SK-N-MC (cell line): ENCODE measurements around the gene PTK7.

Experiments
- DNase-seq: peaks from one replicate; pipeline ENCODE4 v3.0.0-alpha.2; 2011; ENCODE audit warnings: low read depth, low spot score
- H3K27ac ChIP-seq: fragments of 200-600 bp; sonication (generic); 2 replicates; pipeline ENCODE4 v1.5.1; 2016; ENCODE audit warnings: mixed run types
- H3K36me3 ChIP-seq: fragments of 200-600 bp; sonication (generic); 2 replicates; pipeline ENCODE4 v1.6.1; 2017; ENCODE audit warnings: antibody characterized with exemption, low read length, mixed read lengths; ENCODE audit not compliant: insufficient read depth
- H3K4me3 ChIP-seq: fragments of 200-600 bp; sonication (generic); 2 replicates; pipeline ENCODE4 v1.5.1; 2016
- H3K9ac ChIP-seq: fragments of 200-600 bp; sonication (generic); 2 replicates; pipeline ENCODE4 v1.8.0; 2017; ENCODE audit warnings: mixed run types, mixed read lengths; ENCODE audit not compliant: insufficient read length
- H3K9me3 ChIP-seq: fragments of 200-600 bp; sonication (generic); 2 replicates; pipeline ENCODE4 v1.6.1; 2017; ENCODE audit warnings: low read depth, mild to moderate bottlenecking, antibody characterized with exemption, low read length, moderate library complexity, mixed read lengths
- EZH2 ChIP-seq: fragments of 200-600 bp; sonication (generic); IDR thresholded peaks from one replicate; pipeline ENCODE4 v1.6.1; 2017; ENCODE audit warnings: antibody characterized with exemption
- FOXP2 ChIP-seq: optimal IDR thresholded peaks from 2 replicates; pipeline ENCODE3; 2011; ENCODE audit warnings: mild to moderate bottlenecking, moderate library complexity; ENCODE audit not compliant: insufficient read depth; ENCODE audit errors: extremely low read length, control extremely low read depth
- POLR2AphosphoS5 ChIP-seq: IDR thresholded peaks from 2 replicates; pipeline ENCODE4 v1.6.1; 2012; ENCODE audit warnings: mild to moderate bottlenecking, low read depth, low read length, borderline replicate concordance

The PTK7 gene

GRCh38 chr6:43146709-43147688, 70.9 kb downstream of the PTK7 start:
- no peak for TF ChIP-seq EZH2
- TF ChIP-seq FOXP2: no peak
- no peak for TF ChIP-seq POLR2AphosphoS5
- H3K4me3 ChIP-seq: no peak overlapping the region
- H3K9ac ChIP-seq: no peak overlapping the region
- H3K27ac ChIP-seq: no peak overlapping the region
- H3K9me3 ChIP-seq: no peaks in the 10 kb centered on the region
- DNase-seq: no peak
- H3K36me3 ChIP-seq: peaks cover 7% of the 10 kb centered on the region; the same call in 1 of the 2 replicates

- Histone ChIP-seq H3K9ac (no peak overlapping the region), H3K9me3 (no peaks in the 10 kb centered on the region), H3K4me3 (no peak overlapping the region), H3K36me3 (peaks cover 7% of the 10 kb centered on the region; the same call in 1 of the 2 replicates), H3K27ac (no peak overlapping the region)
- no peak for DNase-seq
- TF ChIP-seq EZH2 (no peak), POLR2AphosphoS5 (no peak), FOXP2 (no peak)
Measured at GRCh38 chr6:43147691-43148477, 71.8 kb downstream of the PTK7 start.

- DNase-seq: no peak
- Histone ChIP-seq H3K9ac (no peak overlapping the region), H3K36me3 (peaks cover 7% of the 10 kb centered on the region; the same call in 1 of the 2 replicates), H3K4me3 (no peak overlapping the region), H3K9me3 (no peaks in the 10 kb centered on the region), H3K27ac (no peak overlapping the region)
- TF ChIP-seq EZH2: no peak
- TF ChIP-seq POLR2AphosphoS5: no peak
- TF ChIP-seq FOXP2: no peak
Measured at GRCh38 chr6:43149265-43149664, 73.2 kb downstream of the PTK7 start.

- no peak overlapping the region for H3K9ac ChIP-seq
- DNase-seq: no peak
- H3K36me3 ChIP-seq: peaks cover 4% of the 10 kb centered on the region; the same call in 1 of the 2 replicates
- no peak overlapping the region for H3K27ac ChIP-seq
- TF ChIP-seq EZH2 (no peak), FOXP2 (no peak), POLR2AphosphoS5 (no peak)
- H3K9me3 ChIP-seq: no peaks in the 10 kb centered on the region
- H3K4me3 ChIP-seq: no peak overlapping the region
Measured at GRCh38 chr6:43150051-43150751, 74.1 kb downstream of the PTK7 start.

GRCh38 chr6:43159599-43159998, 83.5 kb downstream of the PTK7 start:
- DNase-seq: no peak
- Histone ChIP-seq H3K9me3 (no peaks in the 10 kb centered on the region), H3K27ac (peak overlapping the region; percentile 58; the same call in 1 of the 2 replicates), H3K36me3 (peaks cover 5% of the 10 kb centered on the region; the same call in 1 of the 2 replicates), H3K4me3 (no peak overlapping the region), H3K9ac (no peak overlapping the region)
- no peak for TF ChIP-seq FOXP2
- no peak for TF ChIP-seq POLR2AphosphoS5
- no peak for TF ChIP-seq EZH2

- TF ChIP-seq EZH2: no peak
- no peak for TF ChIP-seq POLR2AphosphoS5
- TF ChIP-seq FOXP2: no peak
- no peak overlapping the region for H3K27ac ChIP-seq
- no peaks in the 10 kb centered on the region for H3K9me3 ChIP-seq
- H3K36me3 ChIP-seq: peaks cover 5% of the 10 kb centered on the region; the same call in 1 of the 2 replicates
- H3K4me3 ChIP-seq: no peak overlapping the region
- no peak for DNase-seq
- no peak overlapping the region for H3K9ac ChIP-seq
Measured at GRCh38 chr6:43163899-43164298, 87.8 kb downstream of the PTK7 start.

GRCh38 chr6:43170417-43170930, 94.4 kb downstream of the PTK7 start:
- TF ChIP-seq FOXP2 (no peak), POLR2AphosphoS5 (no peak), EZH2 (no peak)
- Histone ChIP-seq H3K27ac (peak overlapping the region; percentile 96), H3K4me3 (peak overlapping the region; percentile 97), H3K9ac (peak overlapping the region; percentile 87), H3K9me3 (no peaks in the 10 kb centered on the region), H3K36me3 (peaks cover 9% of the 10 kb centered on the region)
- no peak for DNase-seq
